HepG2 (cell line): ENCODE measurements around the gene OPRM1. TPM values are rescaled to one million over a fixed set of nuclear protein-coding genes. Genes with fewer than 3 reads are reported as not detected.
"Not testable (repeated sequence)": the region's sequence is repeated elsewhere in the genome, so short reads cannot be mapped to it uniquely, and the experiment has no call there.

Experiments used
- ATAC-seq: fragments of 200-7000 bp; cut with Tn5 transposase; 3 replicates; pipeline ENCODE4 v1.9.1; 2020; ENCODE audit warnings: mild to moderate bottlenecking, moderate library complexity
- BruUV-seq: library from RNA; stranded (reverse); fragments of 400-500 nt; replicated peaks from 2 replicates; lab custom pipeline; 2021; lab: Mats Ljungman, UMichigan
- CTCF ChIA-PET: fragments of 300-600 bp; formaldehyde crosslinking; extraction: SDS; loops from one replicate; lab custom pipeline; 2021; ENCODE audit warnings: low total read pairs, inconsistent platforms, low intra/inter-chr PET ratio; lab: Yijun Ruan, JAX
- POLR2A ChIA-PET: fragments of 350-600 bp; sonication (Branson Sonifier 250); formaldehyde crosslinking; loops from one replicate; lab custom pipeline; 2020; ENCODE audit warnings: antibody characterized with exemption, inconsistent platforms; lab: Yijun Ruan, JAX
- DNase-seq: peaks from one replicate; pipeline ENCODE4 v3.0.0-alpha.2; 2015; ENCODE audit warnings: low spot score
- FAIRE-seq: peaks from 3 replicates; lab custom pipeline; 2011; peaks lifted over from hg19 to GRCh38; lab: Jason Lieb, UNC
- H2AFZ ChIP-seq: one replicate; pipeline ENCODE4 v1.6.1; 2011; ENCODE audit warnings: low read length, inconsistent platforms
- H3K27ac ChIP-seq: fragments of 300-600 bp; 3 replicates; pipeline ENCODE4 v1.8.0; 2011; ENCODE audit warnings: mixed run types, mild to moderate bottlenecking, mixed read lengths, low read length, inconsistent platforms; ENCODE audit not compliant: insufficient read depth; ENCODE audit errors: extremely low read length
- H3K27me3 ChIP-seq, 2 experiments: fragments of 200-600 bp in 1 of 2; 2 replicates in 1 of 2; 3 replicates in 1 of 2; pipeline versions ENCODE4 v1.6.0 to v1.8.0; 2011; ENCODE audit warnings: low read length in 2 of 2, mild to moderate bottlenecking in 2 of 2, moderate library complexity in 2 of 2, inconsistent platforms in 1 of 2; ENCODE audit not compliant: insufficient read depth in 2 of 2, control insufficient read depth in 1 of 2
- H3K36me3 ChIP-seq, 2 experiments: fragments of 200-600 bp in 1 of 2; replicated peaks in 1 of 2; 2 replicates in 1 of 2; 3 replicates in 1 of 2; pipeline versions ENCODE4 v1.5.1 to v1.8.0; 2011; ENCODE audit warnings: low read length in 2 of 2, inconsistent platforms in 1 of 2; ENCODE audit not compliant: insufficient read depth in 2 of 2, control insufficient read depth in 1 of 2
- H3K4me1 ChIP-seq: 2 replicates; pipeline ENCODE4 v1.5.1; 2012; ENCODE audit warnings: low read length, inconsistent platforms; ENCODE audit not compliant: insufficient read depth
- H3K4me2 ChIP-seq: 2 replicates; pipeline ENCODE4 v1.6.0; 2011; ENCODE audit warnings: low read depth, low read length, inconsistent platforms
- H3K4me3 ChIP-seq, 3 experiments: fragments of 200-600 bp in 1 of 3; sonication (generic), shearing (Covaris generic) in 1 of 3; replicated peaks in 1 of 3; 2 replicates each; pipeline ENCODE4 v1.5.1; 2011 to 2016; ENCODE audit warnings: low read length in 3 of 3, inconsistent platforms in 2 of 3, low read depth in 2 of 3, mild to moderate bottlenecking in 2 of 3, control low read depth in 1 of 3, mixed read lengths in 1 of 3; ENCODE audit not compliant: insufficient read depth in 1 of 3
- H3K79me2 ChIP-seq: one replicate; pipeline ENCODE4 v1.6.1; 2011; ENCODE audit warnings: low read length, inconsistent platforms; ENCODE audit not compliant: insufficient read depth
- H3K9ac ChIP-seq: 2 replicates; pipeline ENCODE4 v1.6.0; 2011; ENCODE audit warnings: mild to moderate bottlenecking, low read depth, low read length, inconsistent platforms; ENCODE audit not compliant: insufficient read depth
- H3K9me3 ChIP-seq: 2 replicates; pipeline ENCODE4 v1.5.1; 2012; ENCODE audit warnings: mild to moderate bottlenecking, low read length
- H4K20me1 ChIP-seq: 2 replicates; pipeline ENCODE4 v1.6.0; 2011; ENCODE audit warnings: inconsistent platforms, mild to moderate bottlenecking, low read length, moderate library complexity; ENCODE audit not compliant: insufficient read depth
- CBX1 ChIP-seq: IDR thresholded peaks from one replicate; pipeline ENCODE4 v1.6.1; 2016; ENCODE audit warnings: antibody characterized with exemption, low read depth
- FOXA1 ChIP-seq, 2 experiments: fragments of 450-650 bp in 1 of 2; sonication (generic) in 1 of 2; formaldehyde crosslinking in 1 of 2; IDR thresholded peaks; 2 replicates each; pipeline versions ENCODE4 v1.4.0 to v1.6.1; 2016 to 2020; ENCODE audit warnings: missing genetic modification reagents in 1 of 2
- HNRNPK ChIP-seq: fragments of 200-400 bp; formaldehyde crosslinking; IDR thresholded peaks from 2 replicates; pipeline ENCODE4 v1.6.1; 2018; ENCODE audit warnings: low read length, low read depth, moderate library complexity, mild to moderate bottlenecking; ENCODE audit not compliant: poor library complexity, severe bottlenecking
- HNRNPUL1 ChIP-seq: fragments of 200-400 bp; formaldehyde crosslinking; IDR thresholded peaks from 2 replicates; pipeline ENCODE4 v1.6.1; 2017; ENCODE audit warnings: low read depth, mild to moderate bottlenecking, low read length, moderate library complexity
- KAT7 ChIP-seq: IDR thresholded peaks from 2 replicates; pipeline ENCODE4 v1.6.1; 2018; ENCODE audit warnings: borderline replicate concordance, missing compliant biosample characterization
- MAF1 ChIP-seq: sonication (generic); formaldehyde crosslinking; IDR thresholded peaks from 2 replicates; pipeline ENCODE4 v1.5.0; 2020; ENCODE audit warnings: missing genetic modification reagents, borderline replicate concordance
- MAFF ChIP-seq: IDR thresholded peaks from 2 replicates; pipeline ENCODE4 v1.6.1; 2011; ENCODE audit warnings: low read depth, low read length, improper control_type of control experiment
- MEF2D ChIP-seq: sonication (generic); formaldehyde crosslinking; IDR thresholded peaks from 2 replicates; pipeline ENCODE4 v1.5.1; 2020; ENCODE audit warnings: mild to moderate bottlenecking, missing genetic modification reagents
- NR2C2 ChIP-seq: sonication (generic); formaldehyde crosslinking; IDR thresholded peaks from 2 replicates; pipeline ENCODE4 v1.4.0; 2020; ENCODE audit warnings: missing genetic modification reagents, mild to moderate bottlenecking, moderate library complexity, borderline replicate concordance
- THAP8 ChIP-seq: sonication (generic); formaldehyde crosslinking; IDR thresholded peaks from 2 replicates; pipeline ENCODE4 v1.5.1; 2020; ENCODE audit warnings: missing genetic modification reagents, mild to moderate bottlenecking, borderline replicate concordance
- ZNF891 ChIP-seq: sonication (generic); formaldehyde crosslinking; IDR thresholded peaks from 2 replicates; pipeline ENCODE4 v1.5.0; 2020; ENCODE audit warnings: mild to moderate bottlenecking, missing genetic modification reagents
- ZSCAN12 ChIP-seq: sonication (generic); formaldehyde crosslinking; IDR thresholded peaks from 2 replicates; pipeline ENCODE4 v1.9.0; 2021; ENCODE audit warnings: mild to moderate bottlenecking, missing genetic modification reagents
- WGBS: methylation state at CpG from one replicate; pipeline ENCODE4 v1.1.6; 2017; ENCODE audit warnings: low lambda C conversion rate; 5-methylcytosine and 5-hydroxymethylcytosine counted together
- in situ Hi-C: cut with HindIII; loops from 2 replicates; pipeline ENCODE4 v1.10.0; 2017; ENCODE audit warnings: low pct_unique_long_range_greater_than_20kb; ENCODE audit not compliant: extremely low pct_ligation_motif_present
- intact Hi-C: fragments of 100-400 bp; cut with micrococcal nuclease; formaldehyde crosslinking; loops from one replicate; pipeline ENCODE4 v1.10.0; 2022; ENCODE audit not compliant: unreplicated experiment
- polyA plus RNA-seq, 8 experiments: library from polyadenylated mRNA; depleted of rRNA in 3 of 8; stranded (reverse) in 7 of 8; unstranded in 1 of 8; fragments of >200 nt; fragmentation: Illumina TruSeq in 4 of 8; extraction: Trizol in 4 of 8; gene quantifications; 2 replicates each; pipeline versions ENCODE4 v1.2.1 to v1.2.3, GENCODE V29; 2011 to 2016; ENCODE audit warnings: low read depth in 4 of 8, missing spikeins in 1 of 8, mixed read lengths in 1 of 8; ENCODE audit not compliant: insufficient read depth in 1 of 8
- total RNA-seq, 5 experiments: library from RNA; depleted of rRNA; stranded (reverse); fragments of >200 nt; fragmentation: Illumina TruSeq; extraction: Trizol; gene quantifications; 2 replicates each; pipeline ENCODE4 v1.2.3, GENCODE V29; 2016; ENCODE audit warnings: low read depth in 1 of 5
- TF ChIP-seq, protein P1 (sequence below), 2 experiments: sonication (generic) in 1 of 2; formaldehyde crosslinking in 1 of 2; IDR thresholded peaks; 2 replicates each; pipeline versions ENCODE4 v1.4.0 to v1.6.1; 2018 to 2020; ENCODE audit warnings: missing genetic modification reagents in 2 of 2, borderline replicate concordance in 1 of 2, low read depth in 1 of 2, mild to moderate bottlenecking in 1 of 2, missing biosample characterization in 1 of 2

Gene OPRM1
- total and polyA plus RNA-seq, 2 of the 13 experiments (the other 11 are each of a cell fraction or from before 2014, with no cell fraction given), result not detected

- H3K4me1 ChIP-seq; H3K4me3 ChIP-seq; H3K27ac ChIP-seq; H3K79me2 ChIP-seq; H3K4me2 ChIP-seq; FAIRE-seq; H2AFZ ChIP-seq; CTCF ChIA-PET; H3K9me3 ChIP-seq; intact Hi-C loops; ATAC-seq; H3K36me3 ChIP-seq; H3K9ac ChIP-seq; POLR2A ChIA-PET; H4K20me1 ChIP-seq; H3K27me3 ChIP-seq; BruUV-seq; DNase-seq; TF ChIP-seq FOXA1 (IDR thresholded peaks at IDR 0.05): not testable (repeated sequence)
- in situ Hi-C loops, result loop anchor here (25.0 kb wide), 2 partner anchors 340 to 490 kb away; partner anchors contain the start of gene CNKSR3
- TF ChIP-seq FOXA1 (CRISPR knock-in tag; IDR thresholded peaks at IDR 0.05), result peak; percentile 21; the same call in 1 of the 2 replicates
- WGBS, result 0% methylated on average over 5 of the region's 5 CpGs
Observed at GRCh38 chr6:154172393-154172792, 133.4 kb downstream of the OPRM1 start.

GRCh38 chr6:154179434-154179833 is 140.4 kb downstream of the OPRM1 start:
- no peaks in the 10 kb centered on the region for H3K36me3 ChIP-seq
- DNase-seq, result no peak
- intact Hi-C loops (no loop called here), in situ Hi-C loops (no loop called here)
- no peak overlapping the region for H3K4me2 ChIP-seq
- H3K9ac ChIP-seq, result no peak overlapping the region
- ChIA-PET CTCF (no interaction called here), POLR2A (no interaction called here)
- no peak for TF ChIP-seq ZSCAN12 (CRISPR knock-in tag)
- TF ChIP-seq MEF2D (CRISPR knock-in tag), result no peak
- TF ChIP-seq THAP8 (CRISPR knock-in tag), result no peak
- no peak for TF ChIP-seq HNRNPK
- TF ChIP-seq MAF1 (CRISPR knock-in tag), result no peak
- no peak for TF ChIP-seq ZNF891
- no peak for TF ChIP-seq HNRNPUL1
- no peak for TF ChIP-seq MAFF
- no peak for TF ChIP-seq CBX1
- no peak for TF ChIP-seq KAT7 (CRISPR knock-in tag)
- TF ChIP-seq, protein P1, sequence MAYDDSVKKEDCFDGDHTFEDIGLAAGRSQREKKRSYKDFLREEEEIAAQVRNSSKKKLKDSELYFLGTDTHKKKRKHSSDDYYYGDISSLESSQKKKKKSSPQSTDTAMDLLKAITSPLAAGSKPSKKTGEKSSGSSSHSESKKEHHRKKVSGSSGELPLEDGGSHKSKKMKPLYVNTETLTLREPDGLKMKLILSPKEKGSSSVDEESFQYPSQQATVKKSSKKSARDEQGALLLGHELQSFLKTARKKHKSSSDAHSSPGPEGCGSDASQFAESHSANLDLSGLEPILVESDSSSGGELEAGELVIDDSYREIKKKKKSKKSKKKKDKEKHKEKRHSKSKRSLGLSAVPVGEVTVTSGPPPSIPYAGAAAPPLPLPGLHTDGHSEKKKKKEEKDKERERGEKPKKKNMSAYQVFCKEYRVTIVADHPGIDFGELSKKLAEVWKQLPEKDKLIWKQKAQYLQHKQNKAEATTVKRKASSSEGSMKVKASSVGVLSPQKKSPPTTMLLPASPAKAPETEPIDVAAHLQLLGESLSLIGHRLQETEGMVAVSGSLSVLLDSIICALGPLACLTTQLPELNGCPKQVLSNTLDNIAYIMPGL (CRISPR knock-in tag; IDR thresholded peaks at IDR 0.05; ENCODE audit: borderline replicate concordance in 1 of 2, low read depth in 1 of 2), result no peak
- no peak for TF ChIP-seq NR2C2 (CRISPR knock-in tag)
- no peak for ATAC-seq
- FAIRE-seq, result no peak
- no peaks in the 10 kb centered on the region for H3K27me3 ChIP-seq
- H4K20me1 ChIP-seq, result no peaks in the 10 kb centered on the region
- H2AFZ ChIP-seq, result no peak overlapping the region
- no peaks in the 10 kb centered on the region for H3K79me2 ChIP-seq
- no TSS peak for BruUV-seq
- H3K4me1 ChIP-seq, result no peaks in the 10 kb centered on the region
- H3K4me3 ChIP-seq, result no peak overlapping the region
- no peaks in the 10 kb centered on the region; the same call in 1 of the 2 replicates for H3K9me3 ChIP-seq
- H3K27ac ChIP-seq, result no peak overlapping the region
- 27% methylated on average over 5 of the region's 5 CpGs for WGBS
